Neural cell (in vitro differentiated cells): ENCODE measurements around the gene NCAM1. TPM values are rescaled to one million over a fixed set of nuclear protein-coding genes. Genes with fewer than 3 reads are reported as not detected.

Source experiments
- H2AFZ ChIP-seq: fragments of 200-600, 300-800 bp; sonication (generic), shearing (Covaris generic); 2 replicates; pipeline ENCODE4 v1.6.0; 2014; ENCODE audit warnings: low read depth, mild to moderate bottlenecking, antibody characterized with exemption, low read length, moderate library complexity
- H3F3A ChIP-seq: fragments of 200-600 bp; shearing (Covaris generic); 2 replicates; pipeline ENCODE4 v1.6.1; 2016; ENCODE audit warnings: mild to moderate bottlenecking, moderate library complexity, mixed read lengths, antibody characterized with exemption, low read length; ENCODE audit not compliant: insufficient read depth, poor library complexity, severe bottlenecking
- H3K27ac ChIP-seq: fragments of 200-600, 300-800 bp; sonication (generic), shearing (Covaris generic); 2 replicates; pipeline ENCODE4 v1.5.1; 2014; ENCODE audit warnings: mild to moderate bottlenecking, low read length, moderate library complexity
- H3K27me3 ChIP-seq: fragments of 300-800, 200-600 bp; sonication (generic), shearing (Covaris generic); 2 replicates; pipeline ENCODE4 v1.6.0; 2014; ENCODE audit warnings: mild to moderate bottlenecking, low read depth, low read length, moderate library complexity; ENCODE audit not compliant: insufficient read depth
- H3K36me3 ChIP-seq: fragments of 300-800, 200-600 bp; sonication (generic), shearing (Covaris generic); 2 replicates; pipeline ENCODE4 v1.5.1; 2014; ENCODE audit warnings: mild to moderate bottlenecking, antibody characterized with exemption, low read length, moderate library complexity; ENCODE audit not compliant: insufficient read depth
- H3K4me2 ChIP-seq: fragments of 300-800, 200-600 bp; sonication (generic), shearing (Covaris generic); 2 replicates; pipeline ENCODE4 v1.6.0; 2014; ENCODE audit warnings: mild to moderate bottlenecking, low read length
- H3K4me3 ChIP-seq: fragments of 300-800, 200-600 bp; sonication (generic), shearing (Covaris generic); 2 replicates; pipeline ENCODE4 v1.5.1; 2014; ENCODE audit warnings: mild to moderate bottlenecking, low read length, moderate library complexity
- H3K79me2 ChIP-seq: fragments of 200-600 bp; shearing (Covaris generic); replicated peaks from 2 replicates; pipeline ENCODE4 v1.6.0; 2014; ENCODE audit warnings: mild to moderate bottlenecking, low read length, moderate library complexity; ENCODE audit not compliant: insufficient read depth
- H3K9ac ChIP-seq: fragments of 300-800, 200-600 bp; sonication (generic), shearing (Covaris generic); 2 replicates; pipeline ENCODE4 v1.6.1; 2016; ENCODE audit warnings: mild to moderate bottlenecking, low read length, mixed read lengths
- H3K9me2 ChIP-seq: fragments of 200-600 bp; shearing (Covaris generic); 2 replicates; pipeline ENCODE4 v1.6.1; 2016; ENCODE audit warnings: mild to moderate bottlenecking, low read length, mixed read lengths; ENCODE audit not compliant: insufficient read depth
- H3K9me3 ChIP-seq: fragments of 200-600, 300-800 bp; sonication (generic), shearing (Covaris generic); 2 replicates; pipeline ENCODE4 v1.6.1; 2016; ENCODE audit warnings: mild to moderate bottlenecking, mixed run types, low read length, moderate library complexity, mixed read lengths
- H4K20me1 ChIP-seq: fragments of 200-600 bp; shearing (Covaris generic); 2 replicates; pipeline ENCODE4 v1.6.1; 2016; ENCODE audit warnings: mild to moderate bottlenecking, mixed run types; ENCODE audit not compliant: insufficient read depth
- CTCF ChIP-seq: fragments of 450-650 bp; IDR thresholded peaks from 2 replicates; pipeline ENCODE4 v1.5.1; 2014; ENCODE audit warnings: antibody characterized with exemption, mild to moderate bottlenecking, moderate library complexity; ENCODE audit not compliant: poor library complexity, severe bottlenecking
- EP300 ChIP-seq: fragments of 450-650 bp; conservative IDR thresholded peaks from 2 replicates; pipeline ENCODE4 v1.6.1; 2014; ENCODE audit warnings: antibody characterized with exemption, mild to moderate bottlenecking, moderate library complexity; ENCODE audit not compliant: poor library complexity, severe bottlenecking
- EZH2 ChIP-seq: fragments of 200-600, 300-800 bp; shearing (Covaris generic), sonication (generic); IDR thresholded peaks from 2 replicates; pipeline ENCODE4 v1.6.1; 2014; ENCODE audit warnings: antibody characterized with exemption, low read length, borderline replicate concordance, mild to moderate bottlenecking; ENCODE audit not compliant: insufficient read depth, poor library complexity, severe bottlenecking
- MXI1 ChIP-seq: fragments of 450-650 bp; conservative IDR thresholded peaks from 2 replicates; pipeline ENCODE4 v1.6.1; 2014; ENCODE audit warnings: antibody characterized with exemption, mild to moderate bottlenecking; ENCODE audit not compliant: poor library complexity, severe bottlenecking
- POLR2AphosphoS5 ChIP-seq: IDR thresholded peaks from 2 replicates; pipeline ENCODE4 v1.6.1; 2012
- RAD21 ChIP-seq: fragments of 450-650 bp; conservative IDR thresholded peaks from 2 replicates; pipeline ENCODE4 v1.6.1; 2014; ENCODE audit warnings: antibody characterized with exemption, mild to moderate bottlenecking, moderate library complexity
- SMC3 ChIP-seq: fragments of 450-650 bp; conservative IDR thresholded peaks from 2 replicates; pipeline ENCODE4 v1.6.1; 2014; ENCODE audit warnings: antibody characterized with exemption, mild to moderate bottlenecking, moderate library complexity; ENCODE audit not compliant: poor library complexity
- TAF1 ChIP-seq: IDR thresholded peaks from 2 replicates; pipeline ENCODE4 v1.6.1; 2012; ENCODE audit warnings: low read depth
- polyA plus RNA-seq: library from polyadenylated mRNA; depleted of rRNA; stranded (reverse); fragments of >200 nt; gene quantifications from 2 replicates; pipeline ENCODE4 v1.2.3, GENCODE V29; 2014
- TF ChIP-seq, protein P1 (sequence below): IDR thresholded peaks from 2 replicates; pipeline ENCODE4 v1.6.1; 2012; ENCODE audit warnings: borderline replicate concordance

Gene NCAM1
- polyA plus RNA-seq, 1 donor from 2014 or later, result 120 TPM

GRCh38 chr11:113035708-113036107 is 74.5 kb downstream of the NCAM1 start:
- Histone ChIP-seq H4K20me1 (peaks cover 18% of the 10 kb centered on the region), H3K27ac (no peak overlapping the region), H3K9me2 (no peaks in the 10 kb centered on the region), H3K4me2 (no peak overlapping the region), H3K36me3 (no peaks in the 10 kb centered on the region), H3K9ac (no peak overlapping the region), H3K79me2 (peaks cover 33% of the 10 kb centered on the region), H3F3A (peaks cover 8% of the 10 kb centered on the region), H2AFZ (no peak overlapping the region), H3K9me3 (no peaks in the 10 kb centered on the region), H3K27me3 (no peaks in the 10 kb centered on the region), H3K4me3 (peak overlapping the region; percentile 32)
- TF ChIP-seq, protein P1, sequence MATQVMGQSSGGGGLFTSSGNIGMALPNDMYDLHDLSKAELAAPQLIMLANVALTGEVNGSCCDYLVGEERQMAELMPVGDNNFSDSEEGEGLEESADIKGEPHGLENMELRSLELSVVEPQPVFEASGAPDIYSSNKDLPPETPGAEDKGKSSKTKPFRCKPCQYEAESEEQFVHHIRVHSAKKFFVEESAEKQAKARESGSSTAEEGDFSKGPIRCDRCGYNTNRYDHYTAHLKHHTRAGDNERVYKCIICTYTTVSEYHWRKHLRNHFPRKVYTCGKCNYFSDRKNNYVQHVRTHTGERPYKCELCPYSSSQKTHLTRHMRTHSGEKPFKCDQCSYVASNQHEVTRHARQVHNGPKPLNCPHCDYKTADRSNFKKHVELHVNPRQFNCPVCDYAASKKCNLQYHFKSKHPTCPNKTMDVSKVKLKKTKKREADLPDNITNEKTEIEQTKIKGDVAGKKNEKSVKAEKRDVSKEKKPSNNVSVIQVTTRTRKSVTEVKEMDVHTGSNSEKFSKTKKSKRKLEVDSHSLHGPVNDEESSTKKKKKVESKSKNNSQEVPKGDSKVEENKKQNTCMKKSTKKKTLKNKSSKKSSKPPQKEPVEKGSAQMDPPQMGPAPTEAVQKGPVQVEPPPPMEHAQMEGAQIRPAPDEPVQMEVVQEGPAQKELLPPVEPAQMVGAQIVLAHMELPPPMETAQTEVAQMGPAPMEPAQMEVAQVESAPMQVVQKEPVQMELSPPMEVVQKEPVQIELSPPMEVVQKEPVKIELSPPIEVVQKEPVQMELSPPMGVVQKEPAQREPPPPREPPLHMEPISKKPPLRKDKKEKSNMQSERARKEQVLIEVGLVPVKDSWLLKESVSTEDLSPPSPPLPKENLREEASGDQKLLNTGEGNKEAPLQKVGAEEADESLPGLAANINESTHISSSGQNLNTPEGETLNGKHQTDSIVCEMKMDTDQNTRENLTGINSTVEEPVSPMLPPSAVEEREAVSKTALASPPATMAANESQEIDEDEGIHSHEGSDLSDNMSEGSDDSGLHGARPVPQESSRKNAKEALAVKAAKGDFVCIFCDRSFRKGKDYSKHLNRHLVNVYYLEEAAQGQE, result no peak
- TF ChIP-seq CTCF (no peak), RAD21 (no peak), MXI1 (no peak), EP300 (no peak), EZH2 (no peak), POLR2AphosphoS5 (no peak), TAF1 (no peak), SMC3 (no peak)

GRCh38 chr11:113043698-113044097 is 82.5 kb downstream of the NCAM1 start:
- Histone ChIP-seq H3K27ac (no peak overlapping the region), H3F3A (no peaks in the 10 kb centered on the region), H4K20me1 (peaks cover 16% of the 10 kb centered on the region), H3K27me3 (no peaks in the 10 kb centered on the region), H3K9ac (no peak overlapping the region), H3K4me3 (no peak overlapping the region), H3K4me2 (no peak overlapping the region), H3K79me2 (peaks cover 9% of the 10 kb centered on the region), H3K9me2 (no peaks in the 10 kb centered on the region), H3K36me3 (peaks cover 1% of the 10 kb centered on the region), H2AFZ (no peak overlapping the region), H3K9me3 (no peaks in the 10 kb centered on the region)
- TF ChIP-seq, protein P1, result no peak
- no peak for TF ChIP-seq SMC3
- TF ChIP-seq TAF1, result no peak
- no peak for TF ChIP-seq POLR2AphosphoS5
- no peak for TF ChIP-seq EZH2
- TF ChIP-seq EP300, result no peak
- TF ChIP-seq RAD21, result no peak
- TF ChIP-seq CTCF, result no peak
- no peak for TF ChIP-seq MXI1
